Keratinocyte (primary cell): ENCODE measurements around the gene NDUFS1.

Experiments
- CTCF ChIP-seq, 3 experiments: IDR thresholded peaks in 1 of 3; conservative IDR thresholded peaks in 1 of 3; optimal IDR thresholded peaks in 1 of 3; 2 replicates in 2 of 3; 3 replicates in 1 of 3; pipeline versions ENCODE3 to v1.5.1; 2011; ENCODE audit warnings: low read length in 3 of 3, mild to moderate bottlenecking in 3 of 3, moderate library complexity in 2 of 3, control low read depth in 1 of 3, inconsistent platforms in 1 of 3; ENCODE audit not compliant: insufficient read depth in 2 of 3; ENCODE audit errors: extremely low read depth in 1 of 3
- EZH2 ChIP-seq: IDR thresholded peaks from one replicate; pipeline ENCODE4 v1.6.1; 2012; ENCODE audit warnings: inconsistent platforms, mild to moderate bottlenecking, low read length, moderate library complexity

GRCh38 chr2:206149330-206149729 lies 9.9 kb downstream of the NDUFS1 start:
- TF ChIP-seq CTCF (optimal IDR thresholded peaks at IDR 0.05 in 1 of 3, IDR thresholded peaks at IDR 0.05 in 1 of 3, conservative IDR thresholded peaks at IDR 0.05 in 1 of 3; ENCODE audit: extremely low read depth in 1 of 3, insufficient read depth in 2 of 3, low read length in 3 of 3) = no peak
- no peak for TF ChIP-seq EZH2
